Activated T-helper 17 cell treated with anti-CD3 and anti-CD28 coated beads, Interleukin-2, amount 50 U/mL, for 72 hours (primary cell): Measurements from ENCODE around the gene SEC22B. TPM values are rescaled to one million over a fixed set of nuclear protein-coding genes. Genes with fewer than 3 reads are reported as not detected.
"Not testable (repeated sequence)": the region's sequence is repeated elsewhere in the genome, so short reads cannot be mapped to it uniquely, and the experiment has no call there.

Experiments
- ATAC-seq: fragments of 150-1000 bp; cut with Tn5 transposase; replicated peaks from 2 replicates; pipeline ENCODE4 v1.10.0; 2021; ENCODE audit warnings: mild to moderate bottlenecking, moderate library complexity
- H3K27ac Mint-ChIP-seq: one replicate; pipeline ENCODE4 v1.8.0; 2022; ENCODE audit warnings: mixed read lengths
- H3K27me3 Mint-ChIP-seq: one replicate; pipeline ENCODE4 v1.8.0; 2022; ENCODE audit warnings: mixed read lengths
- H3K36me3 Mint-ChIP-seq: one replicate; pipeline ENCODE4 v1.8.0; 2022; ENCODE audit warnings: low read depth, mild to moderate bottlenecking, mixed read lengths
- H3K4me1 Mint-ChIP-seq: one replicate; pipeline ENCODE4 v1.8.0; 2022; ENCODE audit warnings: mixed read lengths
- H3K4me3 Mint-ChIP-seq: one replicate; pipeline ENCODE4 v1.8.0; 2022; ENCODE audit warnings: mild to moderate bottlenecking, mixed read lengths
- H3K9me3 Mint-ChIP-seq: one replicate; pipeline ENCODE4 v1.8.0; 2022; ENCODE audit warnings: mixed read lengths
- total RNA-seq, 2 donors: library from RNA; stranded (reverse); gene quantifications; one replicate each; pipeline ENCODE4 v1.2.3, GENCODE V29; 2022

SEC22B gene
- total RNA-seq, 2 donors from 2014 or later = 23.3 to 23.7 TPM

DNA sequence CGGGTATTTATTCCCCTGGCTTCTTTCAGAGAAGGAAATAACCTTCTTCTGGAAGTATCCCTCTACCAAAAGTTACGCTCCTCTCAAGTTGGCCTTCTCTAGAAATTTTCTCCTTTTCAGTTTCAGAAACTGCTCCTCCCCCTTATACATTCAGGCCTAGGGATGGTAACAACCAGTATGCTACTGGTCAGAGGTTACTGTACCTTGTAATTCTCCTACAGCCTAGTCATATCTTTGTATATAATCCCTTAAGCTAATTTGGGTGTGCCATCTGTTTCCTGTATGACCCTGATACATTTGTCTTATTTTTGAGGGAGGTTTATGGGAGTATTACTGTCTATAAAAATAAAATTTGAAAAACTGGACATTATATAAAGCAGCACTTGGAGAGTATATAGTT, 14.3 kb downstream of the SEC22B start:
- H3K4me3 Mint-ChIP-seq, H3K9me3 Mint-ChIP-seq, H3K27me3 Mint-ChIP-seq, ATAC-seq, H3K4me1 Mint-ChIP-seq, H3K27ac Mint-ChIP-seq: not testable (repeated sequence)
- H3K36me3 Mint-ChIP-seq = peaks cover 28% of the 10 kb centered on the region

GRCh38 chr1:120158495-120158894, 17.8 kb downstream of the SEC22B start:
- ATAC-seq, H3K4me3 Mint-ChIP-seq, H3K4me1 Mint-ChIP-seq, H3K9me3 Mint-ChIP-seq, H3K27me3 Mint-ChIP-seq, H3K27ac Mint-ChIP-seq: not testable (repeated sequence)
- H3K36me3 Mint-ChIP-seq = peaks cover 19% of the 10 kb centered on the region

- not testable (repeated sequence) for H3K27me3 Mint-ChIP-seq, ATAC-seq, H3K4me3 Mint-ChIP-seq, H3K4me1 Mint-ChIP-seq, H3K9me3 Mint-ChIP-seq, H3K27ac Mint-ChIP-seq
- peaks cover 16% of the 10 kb centered on the region for H3K36me3 Mint-ChIP-seq
Observed at GRCh38 chr1:120158086-120158485, 18.2 kb downstream of the SEC22B start.

DNA sequence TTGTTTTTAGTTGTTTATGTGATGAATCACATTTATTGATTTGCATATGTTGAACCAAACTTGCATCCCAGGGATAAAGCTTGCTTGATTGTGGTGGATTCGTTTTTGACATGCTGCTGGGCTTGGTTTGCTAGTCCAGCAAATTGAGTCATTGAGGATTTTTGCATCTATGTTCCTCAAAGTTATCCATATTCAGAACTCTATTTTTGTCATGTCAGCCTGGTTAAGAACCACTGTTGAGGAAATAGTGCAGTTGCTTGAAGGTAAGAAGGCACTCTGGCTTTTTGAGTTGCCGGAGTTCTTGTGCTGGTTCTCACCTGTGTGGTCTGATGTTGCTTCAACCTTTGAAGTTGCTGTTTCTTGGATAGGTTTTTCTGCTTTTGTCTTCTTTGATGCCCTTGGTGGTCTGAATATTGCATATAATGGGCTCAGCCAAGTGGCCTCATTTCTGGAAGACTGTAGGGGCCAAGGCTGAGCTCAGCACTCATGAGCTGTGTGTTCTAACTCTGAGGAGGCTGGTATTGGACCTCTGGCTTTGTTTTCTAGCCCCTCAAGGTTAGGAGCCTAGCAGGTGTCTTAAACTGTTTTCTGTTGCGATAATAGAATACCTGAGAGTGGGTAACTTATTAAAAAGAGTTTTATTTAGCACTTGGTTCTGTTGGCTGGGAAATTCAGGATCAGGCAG, 26.0 kb downstream of the SEC22B start:
- not testable (repeated sequence) for H3K27me3 Mint-ChIP-seq, H3K36me3 Mint-ChIP-seq, H3K27ac Mint-ChIP-seq, H3K4me1 Mint-ChIP-seq, H3K4me3 Mint-ChIP-seq, H3K9me3 Mint-ChIP-seq, ATAC-seq

GRCh38 chr1:120149420-120150059, 26.8 kb downstream of the SEC22B start:
- H3K27me3 Mint-ChIP-seq, H3K4me1 Mint-ChIP-seq, H3K4me3 Mint-ChIP-seq, ATAC-seq, H3K27ac Mint-ChIP-seq, H3K36me3 Mint-ChIP-seq, H3K9me3 Mint-ChIP-seq: not testable (repeated sequence)

GRCh38 chr1:120145806-120146205, 30.5 kb downstream of the SEC22B start:
- H3K4me3 Mint-ChIP-seq, H3K27ac Mint-ChIP-seq, H3K27me3 Mint-ChIP-seq, ATAC-seq, H3K9me3 Mint-ChIP-seq, H3K36me3 Mint-ChIP-seq: not testable (repeated sequence)
- peaks cover 14% of the 10 kb centered on the region for H3K4me1 Mint-ChIP-seq

GRCh38 chr1:120144626-120145025, 31.7 kb downstream of the SEC22B start:
- H3K27me3 Mint-ChIP-seq, H3K9me3 Mint-ChIP-seq, H3K36me3 Mint-ChIP-seq, ATAC-seq, H3K27ac Mint-ChIP-seq: not testable (repeated sequence)
- H3K4me3 Mint-ChIP-seq = peak overlapping the region; percentile 40
- H3K4me1 Mint-ChIP-seq = peaks cover 14% of the 10 kb centered on the region

GRCh38 chr1:120144169-120144568, 32.2 kb downstream of the SEC22B start:
- ATAC-seq = peak; percentile 41
- Mint-ChIP-seq H3K4me1 (peaks cover 14% of the 10 kb centered on the region), H3K4me3 (peak overlapping the region; percentile 40), H3K27ac (peak overlapping the region; percentile 13)
- H3K36me3 Mint-ChIP-seq, H3K9me3 Mint-ChIP-seq, H3K27me3 Mint-ChIP-seq: not testable (repeated sequence)

- peaks cover 14% of the 10 kb centered on the region for H3K4me1 Mint-ChIP-seq
- ATAC-seq, H3K27ac Mint-ChIP-seq, H3K27me3 Mint-ChIP-seq, H3K9me3 Mint-ChIP-seq, H3K36me3 Mint-ChIP-seq: not testable (repeated sequence)
- peak overlapping the region; percentile 19 for H3K4me3 Mint-ChIP-seq
Observed at GRCh38 chr1:120143334-120143733, 33.0 kb downstream of the SEC22B start.

DNA sequence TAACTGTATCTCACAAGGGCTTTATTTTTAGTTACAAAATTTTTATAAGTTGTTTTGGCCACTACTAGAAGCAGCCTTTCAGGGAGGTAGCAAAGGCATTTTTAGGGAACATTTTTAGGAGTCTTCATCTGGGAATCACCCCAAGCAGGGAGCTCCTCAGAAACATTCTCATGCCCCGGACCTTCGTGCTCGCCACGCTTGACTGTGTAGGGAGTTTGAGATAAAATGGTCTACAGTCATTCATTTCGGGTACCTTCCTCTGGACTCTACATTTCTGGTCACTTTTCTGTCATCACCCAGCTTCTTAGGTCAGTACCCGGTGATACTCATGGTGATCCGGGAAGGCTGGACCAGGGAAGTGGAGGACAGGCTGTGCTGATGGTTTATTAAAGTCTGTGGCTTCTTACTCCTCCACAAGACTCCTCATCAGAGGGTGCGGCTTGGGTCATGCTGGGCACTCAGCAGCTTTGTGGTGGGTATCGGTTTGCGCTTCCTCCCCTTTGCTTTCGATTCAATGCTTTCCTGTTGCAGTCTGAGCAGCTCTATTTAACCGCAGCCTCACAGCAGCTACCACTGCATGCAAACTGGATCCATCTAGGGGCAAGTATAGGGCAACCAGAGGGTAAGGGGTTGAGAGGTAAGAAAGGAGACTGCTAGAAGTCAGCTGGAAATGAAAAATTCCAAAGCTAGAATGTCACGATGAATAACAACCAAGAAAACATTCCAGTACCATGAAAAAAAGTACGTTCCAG, 33.6 kb downstream of the SEC22B start:
- not testable (repeated sequence) for H3K9me3 Mint-ChIP-seq, H3K36me3 Mint-ChIP-seq, H3K27ac Mint-ChIP-seq, H3K27me3 Mint-ChIP-seq
- ATAC-seq = peak; percentile 91
- Mint-ChIP-seq H3K4me1 (peaks cover 14% of the 10 kb centered on the region), H3K4me3 (peak overlapping the region; percentile 19)

DNA sequence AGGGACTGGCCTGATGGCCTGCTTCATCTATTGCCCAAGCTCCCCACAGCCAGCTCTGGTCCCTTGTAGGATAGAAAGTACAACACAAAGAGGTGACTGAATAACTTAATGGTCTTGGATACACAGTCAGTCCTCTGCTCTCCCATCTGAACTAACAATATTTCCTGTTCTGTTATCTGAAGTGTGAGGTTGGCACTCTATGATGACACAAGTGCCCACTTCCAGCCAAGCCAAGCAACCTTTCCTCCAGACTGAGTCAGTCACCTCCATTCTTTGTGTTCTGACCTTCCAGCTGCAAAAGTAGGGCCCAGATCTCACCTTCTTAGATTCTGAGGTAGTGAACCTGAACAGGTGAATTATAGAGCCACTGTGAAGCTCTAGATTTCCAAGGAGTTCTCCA, 34.5 kb downstream of the SEC22B start:
- peak overlapping the region; percentile 19 for H3K4me3 Mint-ChIP-seq

GRCh38 chr1:120140656-120141265, 35.6 kb downstream of the SEC22B start:
- peaks cover 14% of the 10 kb centered on the region for H3K4me1 Mint-ChIP-seq
- H3K27me3 Mint-ChIP-seq, H3K9me3 Mint-ChIP-seq, H3K27ac Mint-ChIP-seq, H3K36me3 Mint-ChIP-seq, H3K4me3 Mint-ChIP-seq: not testable (repeated sequence)
- ATAC-seq = peak; percentile 48

More for the DNA sequence above, 34.5 kb downstream of the SEC22B start:
- not testable (repeated sequence) for H3K27me3 Mint-ChIP-seq, H3K9me3 Mint-ChIP-seq, H3K27ac Mint-ChIP-seq, H3K36me3 Mint-ChIP-seq
- ATAC-seq = peak; percentile 22
- peaks cover 14% of the 10 kb centered on the region for H3K4me1 Mint-ChIP-seq

DNA sequence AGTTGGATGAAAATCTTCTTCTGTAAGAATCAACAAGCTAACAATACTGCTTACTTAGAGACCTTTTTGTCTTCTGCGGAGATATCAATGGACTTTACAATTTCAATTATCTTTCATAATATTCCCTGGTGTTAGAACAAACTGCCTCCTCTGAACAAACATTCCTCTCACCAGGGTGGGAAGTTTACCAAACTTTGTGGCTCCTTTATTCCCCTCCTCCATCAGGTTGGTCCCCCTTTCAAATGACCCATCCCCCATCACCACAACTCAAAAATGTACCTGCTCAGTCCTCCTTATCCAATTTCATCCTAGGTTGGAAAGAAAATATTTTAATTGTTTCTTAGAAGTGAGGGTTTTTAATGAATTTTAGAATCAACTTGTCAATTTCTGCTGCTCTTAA, 40.2 kb downstream of the SEC22B start:
- H3K9me3 Mint-ChIP-seq, H3K4me3 Mint-ChIP-seq, H3K36me3 Mint-ChIP-seq, ATAC-seq, H3K27ac Mint-ChIP-seq, H3K4me1 Mint-ChIP-seq, H3K27me3 Mint-ChIP-seq: not testable (repeated sequence)

GRCh38 chr1:120133928-120134325, 42.4 kb downstream of the SEC22B start:
- H3K27me3 Mint-ChIP-seq, H3K4me1 Mint-ChIP-seq, H3K27ac Mint-ChIP-seq, ATAC-seq, H3K4me3 Mint-ChIP-seq, H3K36me3 Mint-ChIP-seq, H3K9me3 Mint-ChIP-seq: not testable (repeated sequence)
